Cortex of kidney (tissue), 1 donor: ENCODE data around the gene LSM12.
"Not testable (repeated sequence)": the region's sequence is repeated elsewhere in the genome, so short reads cannot be mapped to it uniquely, and the experiment has no call there.

Experiments used
- DNase-seq: peaks from one replicate; lab custom pipeline; 2025; lab: John Stamatoyannopoulos, UW

Gene LSM12

GRCh38 chr17:44044071-44044470 lies 22.4 kb downstream of the LSM12 start:
- no peak for DNase-seq

GRCh38 chr17:44043272-44043696 lies 23.2 kb downstream of the LSM12 start:
- no peak for DNase-seq

GRCh38 chr17:44039829-44040635 lies 26.4 kb downstream of the LSM12 start:
- no peak for DNase-seq

- DNase-seq = no peak
Observed at GRCh38 chr17:44038604-44039011, 27.9 kb downstream of the LSM12 start.

- no peak for DNase-seq
Observed at GRCh38 chr17:44037471-44037870, 29.0 kb downstream of the LSM12 start.

GRCh38 chr17:44034688-44035087 lies 31.8 kb downstream of the LSM12 start:
- DNase-seq = not testable (repeated sequence)

GRCh38 chr17:44033861-44034408 lies 32.5 kb downstream of the LSM12 start:
- DNase-seq = no peak

- DNase-seq = no peak
Observed at GRCh38 chr17:44030482-44030881, 36.0 kb downstream of the LSM12 start.

- no peak for DNase-seq
Observed at GRCh38 chr17:44029736-44030135, 36.7 kb downstream of the LSM12 start.

GRCh38 chr17:44024853-44025252 lies 41.6 kb downstream of the LSM12 start:
- no peak for DNase-seq

- DNase-seq = no peak
Observed at GRCh38 chr17:44024271-44024663, 42.2 kb downstream of the LSM12 start.

- no peak for DNase-seq
Observed at GRCh38 chr17:44023545-44024270, 42.8 kb downstream of the LSM12 start.

GRCh38 chr17:44022246-44022645 lies 44.2 kb downstream of the LSM12 start:
- DNase-seq = no peak

- DNase-seq = not testable (repeated sequence)
Observed at GRCh38 chr17:44021227-44021626, 45.2 kb downstream of the LSM12 start.

GRCh38 chr17:44014437-44015172 lies 51.9 kb downstream of the LSM12 start, which contains the start of gene TMEM101:
TMEM101 (minus strand) TSS chr17:44014963; CDS start chr17:44014952, 11 bp downstream.
- no peak for DNase-seq

GRCh38 chr17:44014133-44014436 lies 52.4 kb downstream of the LSM12 start:
- no peak for DNase-seq

GRCh38 chr17:44012874-44013273 lies 53.6 kb downstream of the LSM12 start:
- no peak for DNase-seq

GRCh38 chr17:44012391-44012790 lies 54.1 kb downstream of the LSM12 start:
- no peak for DNase-seq

- no peak for DNase-seq
Observed at GRCh38 chr17:44011876-44012275, 54.6 kb downstream of the LSM12 start.

GRCh38 chr17:44010966-44011647 lies 55.4 kb downstream of the LSM12 start:
- DNase-seq = no peak

GRCh38 chr17:44008205-44008909 lies 58.1 kb downstream of the LSM12 start:
- DNase-seq = no peak
